ENCODE data around the gene BCDIN3D. TPM values are rescaled to one million over a fixed set of nuclear protein-coding genes. Genes with fewer than 3 reads are reported as not detected.

Gene BCDIN3D
- total and polyA plus RNA-seq, 2 donors (not counting 3 experiments of a cell fraction or from before 2014, with no cell fraction given), result 1.8 to 3.1 TPM

GRCh38 chr12:49877066-49877465, 34.2 kb upstream of the BCDIN3D start:
- no TSS peak for BruUV-seq (replicated peaks)
- ChIA-PET CTCF (no interaction called here), POLR2A (no interaction called here)
- DNase-seq (ENCODE audit: low read depth, low spot score) (no peak), FAIRE-seq (no peak)
- dilution Hi-C loops (cut with MboI; ENCODE audit: extremely low pct_ligation_motif_present, low sequenced_read_pairs) (no loop called here), intact Hi-C loops (cut with micrococcal nuclease) (no loop called here)
- H3K4me1 ChIP-seq (ENCODE audit: control insufficient read depth, extremely low read depth, insufficient read depth, low read length), result no peaks in the 10 kb centered on the region
- no peak overlapping the region for H3K4me2 ChIP-seq (ENCODE audit: insufficient read depth, low read length)
- no peaks in the 10 kb centered on the region for H4K20me1 ChIP-seq (replicated peaks; ENCODE audit: control insufficient read depth, extremely low read depth, insufficient read depth, low read length)
- H3K9ac ChIP-seq (replicated peaks; ENCODE audit: extremely low read depth, insufficient read depth, low read length), result no peak overlapping the region
- no peak overlapping the region for H3K27ac ChIP-seq (ENCODE audit: insufficient read depth, low read depth, low read length)
- H2AFZ ChIP-seq (ENCODE audit: low read depth, low read length), result no peak overlapping the region
- H3K27me3 ChIP-seq (ENCODE audit: control insufficient read depth in 2 of 2, insufficient read depth in 2 of 2, low read length in 2 of 2), result peaks cover 0 to 6% of the 10 kb centered on the region in 2 experiments
- no peak for TF ChIP-seq POLR2A (IDR thresholded peaks at IDR 0.05; ENCODE audit: low read depth, low read length)
- no peak for TF ChIP-seq CTCF (IDR thresholded peaks at IDR 0.05; ENCODE audit: extremely low read depth in 1 of 2, insufficient read depth in 1 of 2, low read depth in 1 of 2, low read length in 2 of 2)
- no peak for TF ChIP-seq POLR2AphosphoS5 (IDR thresholded peaks at IDR 0.05; ENCODE audit: insufficient read depth, low read depth, low read length)
- no peak for TF ChIP-seq JUN (IDR thresholded peaks at IDR 0.05; ENCODE audit: borderline replicate concordance, insufficient read depth, insufficient read length, low read depth)
- no peak for TF ChIP-seq FOS (IDR thresholded peaks at IDR 0.05; ENCODE audit: borderline replicate concordance, insufficient read depth, low read length)
- no peak for TF ChIP-seq EZH2 (IDR thresholded peaks at IDR 0.05; ENCODE audit: borderline replicate concordance, low read depth, low read length, severe bottlenecking)
- TF ChIP-seq MAX (IDR thresholded peaks at IDR 0.05; ENCODE audit: insufficient read depth, insufficient read length), result no peak
- no peak for TF ChIP-seq GATA2 (IDR thresholded peaks at IDR 0.05; ENCODE audit: insufficient read depth, insufficient read length, low read depth, low read length)
- TF ChIP-seq MYC (IDR thresholded peaks at IDR 0.05; ENCODE audit: low read depth, low read length), result no peak
- H3K9me3 ChIP-seq (replicated peaks; ENCODE audit: control insufficient read depth, insufficient read depth, low read length), result no peaks in the 10 kb centered on the region
- no peak overlapping the region for H3K4me3 ChIP-seq (replicated peaks in 1 of 3; ENCODE audit: insufficient read depth in 1 of 3, low read depth in 1 of 3, low read length in 3 of 3)
- H3K9me1 ChIP-seq (replicated peaks; ENCODE audit: control insufficient read depth, extremely low read depth, insufficient read depth, low read length), result no peaks in the 10 kb centered on the region
- no peaks in the 10 kb centered on the region for H3K79me2 ChIP-seq (ENCODE audit: control insufficient read depth, insufficient read depth, low read length)
- no peaks in the 10 kb centered on the region for H3K36me3 ChIP-seq (ENCODE audit: control insufficient read depth in 2 of 2, extremely low read depth in 1 of 2, insufficient read depth in 2 of 2, low read length in 2 of 2)
